Mesodermal cell (in vitro differentiated cells): ENCODE results near the gene CSF1.

Source experiments
- H3K27ac ChIP-seq: 2 replicates; pipeline ENCODE4 v1.7.0; 2013; ENCODE audit warnings: mild to moderate bottlenecking, low read depth, low read length, moderate library complexity; ENCODE audit not compliant: severe bottlenecking
- H3K36me3 ChIP-seq: 2 replicates; pipeline ENCODE4 v1.7.1; 2013; ENCODE audit warnings: mild to moderate bottlenecking, low read length, moderate library complexity; ENCODE audit not compliant: control insufficient read depth, insufficient read depth
- H3K4me1 ChIP-seq: one replicate; pipeline ENCODE4 v1.7.1; 2013; ENCODE audit warnings: mild to moderate bottlenecking, low read length; ENCODE audit not compliant: insufficient read depth, control insufficient read depth, poor library complexity, severe bottlenecking
- H3K4me3 ChIP-seq: 2 replicates; pipeline ENCODE4 v1.7.0; 2013; ENCODE audit warnings: low read length, control low read depth, mild to moderate bottlenecking; ENCODE audit not compliant: insufficient read depth, poor library complexity, severe bottlenecking; ENCODE audit errors: extremely low read depth
- H3K9me3 ChIP-seq: 2 replicates; pipeline ENCODE4 v1.7.1; 2013; ENCODE audit warnings: mild to moderate bottlenecking, low read length, moderate library complexity; ENCODE audit not compliant: control insufficient read depth
- WGBS, 2 experiments: methylation state at CpG; one replicate each; pipeline ENCODE4 v1.1.5; 2013; ENCODE audit warnings: missing lambda C conversion rate in 2 of 2; ENCODE audit not compliant: insufficient coverage in 2 of 2; 5-methylcytosine and 5-hydroxymethylcytosine counted together

Gene CSF1

GRCh38 chr1:109969907-109970306 lies 59.3 kb downstream of the CSF1 start:
- no peaks in the 10 kb centered on the region for H3K9me3 ChIP-seq

GRCh38 chr1:109971559-109971958 lies 60.9 kb downstream of the CSF1 start:
- peaks cover 9% of the 10 kb centered on the region for H3K4me1 ChIP-seq
- no peak overlapping the region for H3K27ac ChIP-seq
- no peaks in the 10 kb centered on the region for H3K9me3 ChIP-seq
- H3K4me3 ChIP-seq, result no peak overlapping the region
- H3K36me3 ChIP-seq, result no peaks in the 10 kb centered on the region
- no CpG with 5 or more reads among the region's 1 CpG for WGBS, 2 experiments

More at GRCh38 chr1:109969907-109970306, 59.3 kb downstream of the CSF1 start:
- Histone ChIP-seq H3K4me3 (no peak overlapping the region), H3K36me3 (no peaks in the 10 kb centered on the region), H3K4me1 (no peaks in the 10 kb centered on the region), H3K27ac (no peak overlapping the region)
- whole genome bisulfite sequencing, 2 experiments, result 91 to 100% methylated on average over 1 to 3 of the region's 3 CpGs

- Histone ChIP-seq H3K9me3 (no peaks in the 10 kb centered on the region), H3K4me1 (peaks cover 10% of the 10 kb centered on the region), H3K36me3 (no peaks in the 10 kb centered on the region), H3K4me3 (no peak overlapping the region), H3K27ac (no peak overlapping the region)
- WGBS, 2 experiments, result 89 to 96% methylated on average over 2 to 3 of the region's 3 CpGs
Observed at GRCh38 chr1:109974191-109974590, 63.5 kb downstream of the CSF1 start.

GRCh38 chr1:109975718-109976117 lies 65.1 kb downstream of the CSF1 start:
- Histone ChIP-seq H3K4me3 (no peak overlapping the region), H3K4me1 (peaks cover 24% of the 10 kb centered on the region), H3K27ac (no peak overlapping the region), H3K36me3 (no peaks in the 10 kb centered on the region), H3K9me3 (no peaks in the 10 kb centered on the region)
- whole genome bisulfite sequencing, 2 experiments, result 70 to 100% methylated on average over 1 to 2 of the region's 3 CpGs

GRCh38 chr1:109976762-109977161 lies 66.1 kb downstream of the CSF1 start:
- Histone ChIP-seq H3K36me3 (no peaks in the 10 kb centered on the region), H3K27ac (no peak overlapping the region), H3K4me1 (peaks cover 24% of the 10 kb centered on the region), H3K4me3 (no peak overlapping the region), H3K9me3 (no peaks in the 10 kb centered on the region)
- WGBS, 2 experiments, result 93 to 100% methylated on average over 2 to 4 of the region's 4 CpGs

- 93 to 94% methylated on average over 2 to 4 of the region's 8 CpGs for WGBS, 2 experiments
- Histone ChIP-seq H3K9me3 (no peaks in the 10 kb centered on the region), H3K4me3 (no peak overlapping the region), H3K36me3 (no peaks in the 10 kb centered on the region), H3K4me1 (peaks cover 24% of the 10 kb centered on the region), H3K27ac (no peak overlapping the region)
Observed at GRCh38 chr1:109977225-109977624, 66.6 kb downstream of the CSF1 start.

- Histone ChIP-seq H3K36me3 (no peaks in the 10 kb centered on the region), H3K9me3 (no peaks in the 10 kb centered on the region), H3K4me1 (peaks cover 24% of the 10 kb centered on the region), H3K27ac (no peak overlapping the region), H3K4me3 (no peak overlapping the region)
- WGBS, 2 experiments, result 93 to 97% methylated on average over 8 to 10 of the region's 12 CpGs
Observed at GRCh38 chr1:109977657-109978378, 67.2 kb downstream of the CSF1 start.

- WGBS, 2 experiments, result 87 to 95% methylated on average over 7 to 8 of the region's 9 CpGs
- Histone ChIP-seq H3K36me3 (no peaks in the 10 kb centered on the region), H3K4me3 (no peak overlapping the region), H3K27ac (peak overlapping the region; percentile 60), H3K9me3 (no peaks in the 10 kb centered on the region), H3K4me1 (peaks cover 31% of the 10 kb centered on the region)
Observed at GRCh38 chr1:109978761-109979488, 68.3 kb downstream of the CSF1 start.

- Histone ChIP-seq H3K9me3 (no peaks in the 10 kb centered on the region), H3K36me3 (no peaks in the 10 kb centered on the region), H3K4me3 (no peak overlapping the region), H3K4me1 (peaks cover 33% of the 10 kb centered on the region), H3K27ac (peak overlapping the region; percentile 60)
- WGBS, 2 experiments, result 77 to 78% methylated on average over 3 to 4 of the region's 5 CpGs
Observed at GRCh38 chr1:109979489-109980091, 68.9 kb downstream of the CSF1 start.
